ENCODE measurements around the gene FPR3. TPM values are rescaled to one million over a fixed set of nuclear protein-coding genes. Genes with fewer than 3 reads are reported as not detected.
A peak's percentile ranks its signal among the peaks of the same experiment; 100 is the strongest.

The FPR3 gene
- total and polyA plus RNA-seq, 9 of the 15 experiments (the other 6 are each of a cell fraction or from before 2014, with no cell fraction given): 0.08 to 0.51 (median 0.22) TPM; not detected in 1

DNA sequence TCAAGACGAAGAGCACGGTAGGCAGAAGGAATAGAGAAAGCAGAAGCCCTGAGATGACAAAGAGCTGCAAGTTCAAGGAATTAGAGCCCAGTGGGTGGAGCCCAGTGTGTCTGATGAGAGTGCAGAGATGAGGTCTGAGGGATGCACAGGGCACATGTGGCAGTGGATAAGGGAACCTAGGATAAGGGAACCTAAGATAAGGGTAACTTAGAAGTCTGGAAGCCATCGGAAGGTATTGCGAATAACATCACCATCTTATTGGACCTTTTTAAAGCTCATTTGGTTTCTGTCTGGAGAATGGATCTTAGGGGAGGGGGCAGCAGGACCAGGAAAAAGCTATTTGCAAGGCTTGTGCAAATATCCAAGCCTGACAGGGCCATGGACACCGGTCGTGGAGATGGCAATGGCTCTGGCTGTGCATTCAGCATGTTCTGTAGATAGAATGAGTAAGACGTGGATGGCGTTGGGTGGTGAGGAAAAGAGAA, 1.3 kb downstream of the FPR3 start (continued):
- TF ChIP-seq NRF1 (conservative IDR thresholded peaks at IDR 0.05 in 1 of 2, IDR thresholded peaks at IDR 0.05 in 1 of 2) (peak; percentile 23 to 31; a peak in 2 of 4 replicates), NR3C1 (CRISPR knock-in tag; IDR thresholded peaks at IDR 0.05) (no peak), ZNF639 (CRISPR knock-in tag; conservative IDR thresholded peaks at IDR 0.05 in 1 of 2, IDR thresholded peaks at IDR 0.05 in 1 of 2) (peak in 1 of 2 experiments; percentile 85; a peak in 2 of 4 replicates), PHTF2 (CRISPR knock-in tag; IDR thresholded peaks at IDR 0.05) (no peak), JUND (IDR thresholded peaks at IDR 0.05; ENCODE audit: borderline replicate concordance, low read depth, low read length) (peak; percentile 72), JUND (tag; IDR thresholded peaks at IDR 0.05; ENCODE audit: borderline replicate concordance, low read depth, low read length) (peak; percentile 83; the same call in 2 of the 3 replicates), PREB (CRISPR knock-in tag; IDR thresholded peaks at IDR 0.05) (no peak), TCF7 (IDR thresholded peaks at IDR 0.05; ENCODE audit: borderline replicate concordance) (no peak), HDAC2 (IDR thresholded peaks at IDR 0.05) (peak; percentile 97)
- TF ChIP-seq, protein P1, sequence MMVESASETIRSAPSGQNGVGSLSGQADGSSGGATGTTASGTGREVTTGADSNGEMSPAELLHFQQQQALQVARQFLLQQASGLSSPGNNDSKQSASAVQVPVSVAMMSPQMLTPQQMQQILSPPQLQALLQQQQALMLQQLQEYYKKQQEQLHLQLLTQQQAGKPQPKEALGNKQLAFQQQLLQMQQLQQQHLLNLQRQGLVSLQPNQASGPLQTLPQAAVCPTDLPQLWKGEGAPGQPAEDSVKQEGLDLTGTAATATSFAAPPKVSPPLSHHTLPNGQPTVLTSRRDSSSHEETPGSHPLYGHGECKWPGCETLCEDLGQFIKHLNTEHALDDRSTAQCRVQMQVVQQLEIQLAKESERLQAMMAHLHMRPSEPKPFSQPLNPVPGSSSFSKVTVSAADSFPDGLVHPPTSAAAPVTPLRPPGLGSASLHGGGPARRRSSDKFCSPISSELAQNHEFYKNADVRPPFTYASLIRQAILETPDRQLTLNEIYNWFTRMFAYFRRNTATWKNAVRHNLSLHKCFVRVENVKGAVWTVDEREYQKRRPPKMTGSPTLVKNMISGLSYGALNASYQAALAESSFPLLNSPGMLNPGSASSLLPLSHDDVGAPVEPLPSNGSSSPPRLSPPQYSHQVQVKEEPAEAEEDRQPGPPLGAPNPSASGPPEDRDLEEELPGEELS (CRISPR knock-in tag; IDR thresholded peaks at IDR 0.05; ENCODE audit: borderline replicate concordance): no peak
- TF ChIP-seq, protein P2, sequence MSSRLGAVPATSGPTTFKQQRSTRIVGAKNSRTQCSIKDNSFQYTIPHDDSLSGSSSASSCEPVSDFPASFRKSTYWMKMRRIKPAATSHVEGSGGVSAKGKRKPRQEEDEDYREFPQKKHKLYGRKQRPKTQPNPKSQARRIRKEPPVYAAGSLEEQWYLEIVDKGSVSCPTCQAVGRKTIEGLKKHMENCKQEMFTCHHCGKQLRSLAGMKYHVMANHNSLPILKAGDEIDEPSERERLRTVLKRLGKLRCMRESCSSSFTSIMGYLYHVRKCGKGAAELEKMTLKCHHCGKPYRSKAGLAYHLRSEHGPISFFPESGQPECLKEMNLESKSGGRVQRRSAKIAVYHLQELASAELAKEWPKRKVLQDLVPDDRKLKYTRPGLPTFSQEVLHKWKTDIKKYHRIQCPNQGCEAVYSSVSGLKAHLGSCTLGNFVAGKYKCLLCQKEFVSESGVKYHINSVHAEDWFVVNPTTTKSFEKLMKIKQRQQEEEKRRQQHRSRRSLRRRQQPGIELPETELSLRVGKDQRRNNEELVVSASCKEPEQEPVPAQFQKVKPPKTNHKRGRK (tag; IDR thresholded peaks at IDR 0.05): no peak
